Stomach smooth muscle (tissue), 2 donors: ENCODE measurements around the gene RIPOR1.

Source experiments
- H3K27ac ChIP-seq: one replicate; pipeline ENCODE4 v1.7.0; 2013; ENCODE audit warnings: mild to moderate bottlenecking, low read length, inconsistent platforms
- H3K27me3 ChIP-seq, 2 donors: one replicate each; pipeline ENCODE4 v1.7.0; 2013; ENCODE audit warnings: low read length in 2 of 2; ENCODE audit not compliant: insufficient read depth in 2 of 2, control insufficient read depth in 1 of 2
- H3K36me3 ChIP-seq, 2 donors: one replicate each; pipeline ENCODE4 v1.7.0; 2013; ENCODE audit warnings: low read length in 2 of 2; ENCODE audit not compliant: control insufficient read depth in 2 of 2, insufficient read depth in 2 of 2
- H3K4me1 ChIP-seq: one replicate; pipeline ENCODE4 v1.7.0; 2013; ENCODE audit warnings: low read length; ENCODE audit not compliant: control insufficient read depth, insufficient read depth
- H3K4me3 ChIP-seq, 2 donors: one replicate each; pipeline ENCODE4 v1.7.0; 2013; ENCODE audit warnings: low read length in 2 of 2
- H3K9ac ChIP-seq, 2 donors: one replicate each; pipeline ENCODE4 v1.7.0; 2013; ENCODE audit warnings: low read length in 2 of 2, mild to moderate bottlenecking in 1 of 2
- H3K9me3 ChIP-seq, 2 donors: one replicate each; pipeline ENCODE4 v1.7.0; 2013; ENCODE audit warnings: low read length in 2 of 2; ENCODE audit not compliant: control insufficient read depth in 2 of 2
- donor health status: healthy.
- donor health status: Pancreatic carcinoma.

Gene RIPOR1

DNA sequence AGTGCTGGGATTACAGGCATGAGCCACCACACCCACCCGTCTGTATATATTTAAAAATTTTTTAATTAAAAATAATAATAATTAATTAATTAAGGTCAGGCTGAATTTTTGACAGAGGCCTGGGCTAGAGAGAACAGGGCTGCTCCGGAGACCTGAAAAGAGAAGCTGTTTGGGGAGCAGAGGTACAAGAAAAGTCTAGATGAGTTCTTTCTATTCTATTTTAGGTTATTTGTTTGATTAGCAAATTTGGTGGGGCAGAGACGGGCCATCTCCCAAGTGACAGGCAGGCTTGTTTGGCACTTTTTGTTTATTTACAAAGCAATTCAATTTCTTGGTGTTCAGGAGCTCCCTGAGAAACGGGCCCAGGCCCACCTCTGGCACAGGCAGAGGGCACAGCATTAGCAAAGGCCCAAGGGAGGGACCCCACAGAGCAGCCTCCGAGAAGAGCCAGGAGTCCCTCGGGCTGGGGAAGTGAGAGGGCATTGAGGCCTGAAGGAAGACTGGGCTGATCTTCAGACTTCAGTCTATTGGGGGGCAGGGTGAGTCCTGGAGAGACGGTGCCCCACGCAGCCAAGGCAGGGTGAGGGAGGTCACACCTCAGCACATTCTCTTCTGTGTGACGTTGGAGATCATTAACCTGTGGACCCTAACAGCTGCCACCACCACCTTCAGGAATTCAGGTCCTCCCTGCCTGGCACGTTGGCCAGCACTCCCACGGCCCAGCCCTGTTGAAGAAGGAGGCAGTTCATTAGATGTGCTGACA is 10.8 kb upstream of the RIPOR1 start:
- Histone ChIP-seq H3K4me1 (peaks cover 7% of the 10 kb centered on the region), H3K9me3 (no peaks in the 10 kb centered on the region), H3K9ac (no peak overlapping the region), H3K36me3 (no peaks in the 10 kb centered on the region), H3K4me3 (no peak overlapping the region), H3K27me3 (no peaks in the 10 kb centered on the region), H3K27ac (no peak overlapping the region)

DNA sequence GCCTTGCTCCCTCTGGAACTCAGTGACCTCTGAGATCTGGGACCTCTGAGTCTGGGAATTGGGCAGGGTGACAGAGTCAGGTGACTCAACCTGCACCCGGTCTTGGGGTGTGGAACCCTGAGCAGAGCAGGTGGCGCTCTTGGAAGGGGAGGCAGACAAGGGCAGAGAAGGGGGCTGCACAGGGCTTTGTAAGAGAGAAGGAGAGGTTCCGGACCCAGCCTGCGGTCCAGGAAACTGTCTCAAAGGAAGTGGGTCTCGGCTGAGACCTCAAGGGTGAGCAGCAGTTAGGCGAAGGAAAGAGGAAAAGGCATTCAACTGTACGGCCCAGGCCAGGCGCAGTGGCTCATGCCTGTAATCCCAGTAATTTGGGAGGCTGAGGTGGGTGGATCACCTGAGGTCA is 10.0 kb upstream of the RIPOR1 start:
- Histone ChIP-seq H3K4me1 (peaks cover 7% of the 10 kb centered on the region), H3K4me3 (no peak overlapping the region), H3K27me3 (no peaks in the 10 kb centered on the region), H3K9me3 (no peaks in the 10 kb centered on the region), H3K36me3 (no peaks in the 10 kb centered on the region), H3K9ac (no peak overlapping the region), H3K27ac (no peak overlapping the region)

DNA sequence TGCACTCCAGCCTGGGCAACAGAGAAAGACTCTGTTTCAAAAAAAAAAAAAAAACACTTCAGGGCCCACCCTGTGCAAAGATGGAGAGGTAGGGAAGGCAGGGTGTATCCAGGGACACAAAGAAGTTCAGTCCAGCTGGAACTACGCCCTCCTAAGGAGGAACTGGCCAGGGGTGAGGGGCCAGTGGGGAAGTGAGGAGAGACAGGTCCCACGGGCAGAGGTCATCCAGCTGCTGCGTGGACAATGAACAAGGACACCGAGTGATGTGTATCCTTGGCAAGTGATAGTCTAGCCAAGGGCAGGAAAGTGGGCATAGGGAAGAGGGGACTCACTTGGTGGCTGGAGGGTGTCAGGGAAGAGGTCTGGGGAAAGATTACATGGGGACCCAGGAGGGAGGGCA is 9.4 kb upstream of the RIPOR1 start:
- Histone ChIP-seq H3K27me3 (no peaks in the 10 kb centered on the region), H3K4me3 (no peak overlapping the region), H3K9me3 (no peaks in the 10 kb centered on the region), H3K9ac (no peak overlapping the region), H3K36me3 (no peaks in the 10 kb centered on the region), H3K27ac (no peak overlapping the region), H3K4me1 (peaks cover 7% of the 10 kb centered on the region)

DNA sequence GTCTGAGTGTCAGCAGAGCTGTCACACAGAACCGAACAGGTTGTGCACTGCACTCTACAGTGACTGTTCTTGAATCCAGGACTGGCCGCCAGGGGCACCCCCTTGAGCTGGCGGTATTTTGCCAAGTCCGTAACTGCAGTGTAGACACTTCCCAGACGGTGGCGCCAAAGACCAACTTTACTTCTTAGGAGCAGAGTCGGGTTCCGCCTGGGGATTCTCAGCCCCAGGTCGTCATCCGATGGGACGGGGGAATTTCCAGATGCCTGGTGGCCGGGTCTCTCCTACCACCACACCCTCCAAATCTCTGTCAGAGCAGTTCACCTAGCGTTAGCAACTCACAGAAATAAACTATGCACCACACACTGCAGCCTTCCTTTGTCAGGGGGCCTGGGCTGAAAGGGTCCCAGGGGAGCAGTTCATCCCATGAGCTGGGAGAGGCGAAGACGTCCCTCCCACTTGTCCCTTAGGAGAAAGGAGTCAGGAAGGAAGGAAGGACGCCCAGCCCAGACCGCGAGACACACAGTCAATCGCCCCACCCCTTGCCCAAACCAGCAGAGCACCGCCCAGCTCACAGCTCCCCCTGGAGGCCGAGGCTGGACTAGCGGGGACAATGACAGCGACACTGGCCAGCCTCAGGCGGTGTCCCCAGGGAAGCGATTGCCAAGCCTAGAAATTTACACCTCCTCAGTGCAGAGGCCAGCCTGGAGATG is 7.4 kb upstream of the RIPOR1 start:
- Histone ChIP-seq H3K9ac (peak overlapping the region; percentile 72 to 89), H3K4me3 (peak overlapping the region; percentile 77 to 80)

DNA sequence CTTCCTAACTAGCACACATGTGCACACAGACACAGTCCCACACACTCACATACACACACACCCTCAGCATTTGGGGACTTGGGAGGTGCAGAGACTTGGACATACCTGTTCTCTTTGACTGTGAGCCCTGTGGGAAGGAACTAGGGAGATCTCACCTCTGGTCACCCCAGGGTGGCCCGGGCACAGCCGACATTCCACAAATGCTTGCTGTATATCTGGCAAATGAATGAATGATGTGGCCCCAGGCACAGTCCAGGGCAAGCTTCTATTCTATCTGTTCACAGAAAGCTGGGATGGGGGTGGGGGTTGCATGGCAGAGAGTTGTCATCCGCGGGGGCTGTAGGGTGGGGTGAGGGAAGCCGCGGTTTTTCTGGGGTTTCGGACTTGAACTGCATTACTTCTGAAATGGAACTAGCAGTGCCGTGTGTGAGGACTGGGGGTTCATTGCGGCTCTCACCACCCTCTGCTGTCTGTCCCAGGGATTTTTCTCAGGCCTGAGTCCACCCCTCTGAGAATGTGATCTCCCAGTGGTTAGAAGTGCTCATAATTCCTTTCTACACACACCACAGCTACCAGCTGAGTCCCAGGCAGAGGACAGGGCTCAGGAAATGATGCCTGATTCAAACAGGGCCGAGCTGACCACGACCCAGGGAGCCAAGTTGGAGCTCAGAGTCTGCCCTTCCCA is 3.3 kb upstream of the RIPOR1 start:
- H3K9ac ChIP-seq: no peak overlapping the region
- H3K27ac ChIP-seq: no peak overlapping the region
- H3K9me3 ChIP-seq: no peaks in the 10 kb centered on the region
- H3K4me3 ChIP-seq: no peak overlapping the region
- peaks cover 25% of the 10 kb centered on the region for H3K4me1 ChIP-seq
- H3K36me3 ChIP-seq: no peaks in the 10 kb centered on the region
- H3K27me3 ChIP-seq: no peaks in the 10 kb centered on the region

More for the DNA sequence above, 7.4 kb upstream of the RIPOR1 start:
- Histone ChIP-seq H3K4me1 (peaks cover 7% of the 10 kb centered on the region), H3K36me3 (no peaks in the 10 kb centered on the region), H3K9me3 (no peaks in the 10 kb centered on the region), H3K27me3 (no peaks in the 10 kb centered on the region), H3K27ac (peak overlapping the region; percentile 97)

DNA sequence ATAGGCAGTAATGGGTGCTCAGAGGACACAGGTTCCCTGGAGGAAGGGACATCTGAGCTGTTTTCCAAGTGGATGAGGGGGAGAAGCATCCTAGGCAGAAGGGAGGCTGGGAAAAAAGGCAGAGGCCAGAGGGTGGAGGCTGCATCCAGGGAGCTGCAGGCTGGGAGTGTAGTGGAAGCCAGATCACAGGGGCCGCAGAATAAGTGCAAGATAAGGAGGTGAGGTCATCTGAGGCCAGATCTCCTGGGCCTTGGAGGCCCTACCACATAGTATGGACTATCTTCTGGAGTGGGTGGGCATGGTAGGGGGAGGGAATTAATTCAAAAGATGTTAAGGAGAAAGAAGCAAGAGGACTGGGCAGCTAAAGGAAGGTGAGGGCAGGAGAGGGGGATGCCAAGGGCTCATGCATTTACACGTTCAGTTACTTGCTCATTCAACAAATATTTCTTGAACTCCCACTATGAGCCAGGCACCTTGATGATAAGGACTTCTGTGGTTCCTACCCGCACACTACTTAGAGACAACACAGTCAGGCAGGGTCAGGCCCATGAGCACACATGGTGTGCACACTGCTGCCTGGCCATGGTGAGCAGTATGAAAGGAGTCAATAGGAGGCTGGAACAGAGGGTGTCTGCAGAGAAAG is 2.4 kb upstream of the RIPOR1 start:
- Histone ChIP-seq H3K9me3 (no peaks in the 10 kb centered on the region), H3K27ac (no peak overlapping the region), H3K4me1 (peaks cover 34% of the 10 kb centered on the region)

DNA sequence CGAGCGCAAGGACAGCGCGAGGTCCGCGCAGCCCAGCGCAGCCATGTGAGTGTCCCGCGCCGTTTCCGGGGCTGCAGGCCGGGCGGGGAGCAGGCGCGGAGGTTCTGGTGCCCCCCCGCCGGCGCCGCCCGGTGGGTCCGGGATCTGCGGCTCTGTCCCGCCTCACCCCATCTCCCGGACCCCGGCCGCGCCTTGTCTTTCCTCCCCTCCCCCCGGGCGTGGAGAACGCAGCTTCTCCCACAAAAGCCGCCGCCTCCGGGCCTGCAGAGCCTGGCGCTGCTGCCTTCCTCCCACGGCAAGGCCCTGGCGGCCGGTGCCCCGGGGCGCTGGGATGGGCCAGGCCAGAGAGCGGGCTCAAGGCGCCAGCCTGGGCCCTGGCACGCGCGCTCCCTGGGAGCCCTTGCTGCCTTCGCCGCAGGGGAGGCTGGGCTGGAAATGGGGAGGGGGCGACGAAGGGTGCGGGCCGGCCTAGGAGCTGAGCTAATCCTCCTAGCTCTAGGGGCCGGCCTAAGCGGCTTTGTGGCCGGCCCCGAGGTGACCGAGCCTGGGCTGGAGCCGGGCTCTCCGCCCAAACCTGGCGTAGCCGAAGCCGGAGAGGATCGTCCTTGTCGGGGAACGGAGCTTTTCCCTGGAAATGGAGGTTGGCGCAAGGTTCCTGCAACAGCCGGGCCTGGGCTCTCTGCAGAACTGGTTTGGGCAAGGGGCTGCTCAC is 397 bp downstream of the RIPOR1 start:
- H3K4me1 ChIP-seq: peaks cover 43% of the 10 kb centered on the region
- H3K36me3 ChIP-seq: no peaks in the 10 kb centered on the region
- peak overlapping the region; percentile 57 to 95 for H3K9ac ChIP-seq
- H3K4me3 ChIP-seq: peak overlapping the region; percentile 83 to 91
- H3K27ac ChIP-seq: peak overlapping the region; percentile 85
- H3K27me3 ChIP-seq: no peaks in the 10 kb centered on the region
- H3K9me3 ChIP-seq: no peaks in the 10 kb centered on the region

More for the DNA sequence above, 2.4 kb upstream of the RIPOR1 start:
- Histone ChIP-seq H3K9ac (no peak overlapping the region), H3K27me3 (no peaks in the 10 kb centered on the region), H3K4me3 (no peak overlapping the region), H3K36me3 (no peaks in the 10 kb centered on the region)

DNA sequence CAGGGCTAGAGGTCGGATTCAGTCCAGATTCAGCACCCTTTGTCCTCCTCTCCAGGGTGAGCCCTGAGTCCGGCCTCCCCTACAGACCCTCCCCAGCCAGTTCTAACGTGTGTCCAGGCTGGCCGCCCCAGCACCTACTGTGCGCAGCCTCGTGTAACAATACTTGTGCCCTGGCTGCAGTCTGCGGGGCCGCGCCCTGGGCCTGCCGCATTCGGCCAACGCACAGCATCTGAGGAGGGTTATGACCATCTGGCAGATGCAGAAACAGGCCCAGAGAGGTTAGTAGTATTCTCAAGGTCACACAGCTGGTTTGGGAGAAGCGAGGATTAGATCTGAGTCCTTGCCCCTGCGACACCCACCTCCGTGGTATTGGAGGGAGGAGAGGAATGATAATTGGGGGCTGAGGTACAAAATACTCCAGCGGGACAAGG is 968 bp downstream of the RIPOR1 start:
- H3K4me1 ChIP-seq: peaks cover 43% of the 10 kb centered on the region
- no peaks in the 10 kb centered on the region for H3K36me3 ChIP-seq
- peak overlapping the region; percentile 57 to 95 for H3K9ac ChIP-seq
- H3K27me3 ChIP-seq: no peaks in the 10 kb centered on the region
- H3K4me3 ChIP-seq: peak overlapping the region; percentile 83 to 91
- H3K27ac ChIP-seq: peak overlapping the region; percentile 85
- no peaks in the 10 kb centered on the region for H3K9me3 ChIP-seq

DNA sequence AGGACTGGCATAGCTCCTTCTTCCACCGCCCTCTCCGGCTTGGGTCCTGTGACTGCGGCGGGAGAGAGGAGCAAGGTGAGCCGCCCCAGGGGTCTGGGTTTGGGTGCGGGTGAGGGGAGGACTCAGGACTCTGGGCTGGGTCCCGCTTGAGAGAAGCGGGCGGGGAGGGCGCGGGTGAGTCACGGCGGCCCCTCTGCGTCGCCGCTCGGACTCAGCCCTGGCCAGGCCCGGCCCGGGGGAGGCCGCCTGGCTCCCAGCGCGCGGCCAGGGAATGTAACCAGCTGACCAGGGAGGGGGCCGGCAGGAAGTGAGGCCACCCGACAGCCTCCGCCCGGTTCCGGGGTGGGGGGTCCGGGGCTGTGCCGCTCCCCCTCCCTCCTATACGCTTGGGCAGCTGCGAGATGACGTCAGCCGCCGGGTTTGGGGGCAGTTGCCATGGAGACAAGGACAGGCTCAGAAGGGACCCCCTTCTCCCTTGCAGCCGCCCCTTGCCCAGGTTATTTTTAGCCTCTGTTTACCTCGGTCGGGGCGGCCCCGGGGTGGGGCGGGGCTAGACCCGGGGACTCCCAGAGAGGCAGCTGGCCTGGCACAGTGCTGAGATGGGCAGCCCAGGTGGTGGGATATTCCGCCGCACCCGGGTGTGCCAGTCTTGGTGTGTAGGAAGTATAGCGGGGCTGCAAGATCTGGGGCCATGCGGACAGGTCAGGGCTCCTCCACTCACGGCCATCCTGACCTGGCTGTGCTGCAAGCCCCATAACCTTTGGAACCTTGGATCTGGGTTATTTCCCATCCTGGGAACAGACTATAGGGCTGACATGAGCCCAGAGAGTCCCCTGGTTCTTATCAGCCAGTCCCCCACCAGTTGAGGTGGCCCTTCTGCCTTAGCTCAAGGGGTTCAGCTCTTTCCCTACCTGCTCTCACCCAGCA is 1.6 kb downstream of the RIPOR1 start:
- H3K36me3 ChIP-seq: no peaks in the 10 kb centered on the region
- H3K4me3 ChIP-seq: peak overlapping the region; percentile 83 to 91
- no peaks in the 10 kb centered on the region for H3K27me3 ChIP-seq
- peak overlapping the region; percentile 85 for H3K27ac ChIP-seq
- H3K4me1 ChIP-seq: peaks cover 43% of the 10 kb centered on the region
- no peaks in the 10 kb centered on the region for H3K9me3 ChIP-seq
- peak overlapping the region; percentile 57 to 95 for H3K9ac ChIP-seq
